GM18502 (cell line): ENCODE results near the gene DNMT3A.
"Not testable (repeated sequence)": the region's sequence is repeated elsewhere in the genome, so short reads cannot be mapped to it uniquely, and the experiment has no call there.

Source experiments
- ATAC-seq: cut with Tn5 transposase; IDR thresholded peaks from one replicate; pipeline ENCODE4 v1.9.1; 2021; ENCODE audit warnings: mild to moderate bottlenecking; ENCODE audit not compliant: unreplicated experiment, poor library complexity

The DNMT3A gene

GRCh38 chr2:25222477-25223121 lies 119.1 kb downstream of the DNMT3A start:
- no peak for ATAC-seq

GRCh38 chr2:25221579-25221978 lies 120.1 kb downstream of the DNMT3A start:
- ATAC-seq: no peak

- ATAC-seq: no peak
Observed at GRCh38 chr2:25220313-25220712, 121.4 kb downstream of the DNMT3A start.

GRCh38 chr2:25219621-25220020 lies 122.1 kb downstream of the DNMT3A start:
- no peak for ATAC-seq

GRCh38 chr2:25218100-25218499 lies 123.6 kb downstream of the DNMT3A start:
- ATAC-seq: no peak

- peak; percentile 69 for ATAC-seq
Observed at GRCh38 chr2:25215948-25216679, 125.6 kb downstream of the DNMT3A start.

- no peak for ATAC-seq
Observed at GRCh38 chr2:25215232-25215631, 126.5 kb downstream of the DNMT3A start.

- no peak for ATAC-seq
Observed at GRCh38 chr2:25213229-25213628, 128.5 kb downstream of the DNMT3A start.

GRCh38 chr2:25210923-25211322 lies 130.8 kb downstream of the DNMT3A start:
- not testable (repeated sequence) for ATAC-seq

- ATAC-seq: no peak
Observed at GRCh38 chr2:25207078-25207545, 134.6 kb downstream of the DNMT3A start.

- ATAC-seq: no peak
Observed at GRCh38 chr2:25204190-25204838, 137.4 kb downstream of the DNMT3A start.

- no peak for ATAC-seq
Observed at GRCh38 chr2:25202275-25202674, 139.4 kb downstream of the DNMT3A start.

- no peak for ATAC-seq
Observed at GRCh38 chr2:25201794-25202193, 139.9 kb downstream of the DNMT3A start.

GRCh38 chr2:25201265-25201664 lies 140.5 kb downstream of the DNMT3A start:
- ATAC-seq: no peak

GRCh38 chr2:25198576-25198975 lies 143.1 kb downstream of the DNMT3A start:
- ATAC-seq: no peak

- ATAC-seq: no peak
Observed at GRCh38 chr2:25198209-25198525, 143.6 kb downstream of the DNMT3A start.

GRCh38 chr2:25197336-25198208 lies 144.2 kb downstream of the DNMT3A start:
- ATAC-seq: no peak

- ATAC-seq: no peak
Observed at GRCh38 chr2:25194576-25195122, 147.1 kb downstream of the DNMT3A start.

GRCh38 chr2:25190536-25190935 lies 151.2 kb downstream of the DNMT3A start:
- no peak for ATAC-seq

GRCh38 chr2:25188405-25188804 lies 153.3 kb downstream of the DNMT3A start:
- no peak for ATAC-seq
